Measurements from ENCODE around the gene F2R.

DNA sequence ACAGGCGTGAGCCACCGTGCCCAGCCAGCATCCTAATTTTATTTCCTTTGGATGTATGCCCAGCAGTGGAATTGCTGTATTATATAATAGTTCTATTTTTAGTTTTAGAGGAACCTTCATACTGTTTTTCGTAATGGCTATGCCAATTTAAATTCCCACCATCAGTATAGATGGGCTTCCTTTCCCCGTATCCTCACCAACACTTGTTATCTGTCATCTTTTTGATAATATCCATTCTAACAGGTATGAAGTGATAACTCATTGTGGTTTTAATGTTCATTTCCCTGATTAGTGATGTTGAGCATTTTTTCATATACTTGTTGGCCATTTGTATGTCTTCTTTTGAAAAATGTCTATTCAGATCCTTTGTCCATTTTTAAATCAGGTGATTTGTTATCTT lies 13.0 kb downstream of the F2R start:
- TF ChIP-seq POLR2A (IDR thresholded peaks at IDR 0.05): no peak
- TF ChIP-seq, protein P1, sequence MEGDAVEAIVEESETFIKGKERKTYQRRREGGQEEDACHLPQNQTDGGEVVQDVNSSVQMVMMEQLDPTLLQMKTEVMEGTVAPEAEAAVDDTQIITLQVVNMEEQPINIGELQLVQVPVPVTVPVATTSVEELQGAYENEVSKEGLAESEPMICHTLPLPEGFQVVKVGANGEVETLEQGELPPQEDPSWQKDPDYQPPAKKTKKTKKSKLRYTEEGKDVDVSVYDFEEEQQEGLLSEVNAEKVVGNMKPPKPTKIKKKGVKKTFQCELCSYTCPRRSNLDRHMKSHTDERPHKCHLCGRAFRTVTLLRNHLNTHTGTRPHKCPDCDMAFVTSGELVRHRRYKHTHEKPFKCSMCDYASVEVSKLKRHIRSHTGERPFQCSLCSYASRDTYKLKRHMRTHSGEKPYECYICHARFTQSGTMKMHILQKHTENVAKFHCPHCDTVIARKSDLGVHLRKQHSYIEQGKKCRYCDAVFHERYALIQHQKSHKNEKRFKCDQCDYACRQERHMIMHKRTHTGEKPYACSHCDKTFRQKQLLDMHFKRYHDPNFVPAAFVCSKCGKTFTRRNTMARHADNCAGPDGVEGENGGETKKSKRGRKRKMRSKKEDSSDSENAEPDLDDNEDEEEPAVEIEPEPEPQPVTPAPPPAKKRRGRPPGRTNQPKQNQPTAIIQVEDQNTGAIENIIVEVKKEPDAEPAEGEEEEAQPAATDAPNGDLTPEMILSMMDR (IDR thresholded peaks at IDR 0.05): no peak
- TF ChIP-seq POLR2AphosphoS5 (IDR thresholded peaks at IDR 0.05): no peak
- TF ChIP-seq EP300 (IDR thresholded peaks at IDR 0.05): no peak

All from suprapubic skin (tissue), 4 donors.